Effector memory CD4-positive, alpha-beta T cell (primary cell): ENCODE data around the gene ADIG.

Source experiments
- DNase-seq, 3 donors: peaks; one replicate each; pipeline ENCODE4 v3.0.0-alpha.2; 2020
- H3K27ac ChIP-seq: 2 replicates; pipeline ENCODE4 v1.7.0; 2013; ENCODE audit warnings: mild to moderate bottlenecking, low read length, moderate library complexity; ENCODE audit not compliant: insufficient read depth, poor library complexity, severe bottlenecking
- H3K27me3 ChIP-seq: replicated peaks from 2 replicates; pipeline ENCODE4 v1.7.0; 2013; ENCODE audit warnings: mild to moderate bottlenecking, low read length; ENCODE audit not compliant: insufficient read depth, control insufficient read depth, poor library complexity, severe bottlenecking
- H3K36me3 ChIP-seq: 2 replicates; pipeline ENCODE4 v1.7.0; 2013; ENCODE audit warnings: mild to moderate bottlenecking, low read length, moderate library complexity; ENCODE audit not compliant: control insufficient read depth, insufficient read depth
- H3K4me1 ChIP-seq: 2 replicates; pipeline ENCODE4 v1.7.0; 2013; ENCODE audit warnings: low read length, mild to moderate bottlenecking; ENCODE audit not compliant: control insufficient read depth, insufficient read depth, poor library complexity, severe bottlenecking
- H3K4me3 ChIP-seq: 2 replicates; pipeline ENCODE4 v1.7.0; 2013; ENCODE audit warnings: low read length, low read depth, mild to moderate bottlenecking; ENCODE audit not compliant: insufficient read depth, poor library complexity, severe bottlenecking
- H3K9me3 ChIP-seq: 2 replicates; pipeline ENCODE4 v1.7.0; 2013; ENCODE audit warnings: mild to moderate bottlenecking, low read length, moderate library complexity; ENCODE audit not compliant: control insufficient read depth

Gene ADIG

DNA sequence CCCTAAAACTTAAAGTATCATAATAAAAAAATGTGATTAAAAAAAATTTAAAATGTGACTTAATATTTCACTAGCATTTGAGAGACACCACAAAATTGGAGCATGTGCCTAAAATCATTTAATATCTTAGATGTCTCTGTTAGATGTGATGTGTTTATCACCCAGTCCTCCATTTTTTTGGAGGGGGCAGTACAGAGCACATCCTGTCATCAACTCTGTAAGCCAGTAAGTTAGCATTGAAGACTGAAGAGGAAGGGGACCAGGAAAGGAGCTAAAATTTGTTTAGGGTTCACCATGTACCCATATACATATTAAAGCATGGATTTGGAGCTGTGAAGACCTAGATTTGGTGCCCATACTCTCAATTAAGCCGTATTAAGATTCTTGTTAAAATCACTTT, 30.7 kb upstream of the ADIG start:
- H3K27me3 ChIP-seq, result no peaks in the 10 kb centered on the region
- H3K36me3 ChIP-seq, result peaks cover 83% of the 10 kb centered on the region
- no peak for DNase-seq
- no peak overlapping the region for H3K4me3 ChIP-seq
- H3K9me3 ChIP-seq, result no peaks in the 10 kb centered on the region
- no peaks in the 10 kb centered on the region for H3K4me1 ChIP-seq
- no peak overlapping the region for H3K27ac ChIP-seq

DNA sequence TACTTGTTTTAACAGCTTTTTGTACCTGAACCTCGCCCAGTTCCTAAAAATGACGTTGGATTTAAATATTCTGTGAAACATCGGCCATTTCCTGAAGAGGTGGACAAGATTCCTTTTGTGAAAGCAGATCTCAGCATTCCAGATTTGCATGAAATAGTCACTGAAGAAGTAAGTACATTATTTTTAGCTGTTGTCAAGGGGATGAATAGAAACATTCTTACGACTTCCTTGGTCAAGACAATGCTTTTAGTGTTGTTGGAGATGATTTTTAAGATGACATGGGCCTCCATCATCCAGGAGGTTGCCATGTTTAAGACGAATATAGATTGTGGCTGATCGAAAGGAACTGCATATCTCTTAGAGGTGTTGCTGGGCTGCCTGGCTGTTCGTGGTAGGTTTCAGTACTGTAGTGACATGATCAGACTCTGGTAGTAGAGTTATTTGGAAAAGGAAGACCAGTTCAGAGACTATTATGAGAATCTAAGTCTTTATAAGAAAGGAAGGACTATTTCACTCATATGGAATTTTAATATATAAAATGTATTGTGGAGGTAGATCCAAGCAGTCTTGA, 29.9 kb upstream of the ADIG start:
- DNase-seq, result no peak
- H3K4me3 ChIP-seq, result no peak overlapping the region
- no peak overlapping the region for H3K27ac ChIP-seq

DNA sequence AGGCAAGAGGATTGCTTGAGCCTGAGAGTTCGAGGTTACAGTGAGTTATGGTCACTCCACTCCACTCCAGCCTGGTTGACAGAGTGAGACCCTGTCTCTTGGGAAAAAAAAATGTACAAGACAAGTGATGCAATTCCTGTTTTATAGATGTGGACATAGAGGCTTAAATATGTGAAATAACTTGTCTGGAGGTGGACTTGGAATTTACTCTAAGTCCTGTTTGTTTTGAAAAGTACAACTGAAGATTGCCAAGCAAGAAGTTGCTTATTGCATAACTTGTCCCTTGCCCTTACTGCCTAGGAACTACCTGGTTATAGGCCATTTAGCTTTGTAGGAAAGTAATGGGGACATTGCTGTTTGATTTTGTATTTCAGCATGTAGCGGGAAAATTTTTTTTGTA, 26.0 kb upstream of the ADIG start:
- Histone ChIP-seq H3K27me3 (no peaks in the 10 kb centered on the region), H3K27ac (no peak overlapping the region), H3K36me3 (peaks cover 86% of the 10 kb centered on the region), H3K4me3 (no peak overlapping the region), H3K4me1 (no peaks in the 10 kb centered on the region), H3K9me3 (no peaks in the 10 kb centered on the region)
- DNase-seq, result no peak

More for the DNA sequence above, 29.9 kb upstream of the ADIG start:
- H3K9me3 ChIP-seq, result no peaks in the 10 kb centered on the region
- H3K36me3 ChIP-seq, result peaks cover 82% of the 10 kb centered on the region
- H3K27me3 ChIP-seq, result no peaks in the 10 kb centered on the region
- no peaks in the 10 kb centered on the region for H3K4me1 ChIP-seq

DNA sequence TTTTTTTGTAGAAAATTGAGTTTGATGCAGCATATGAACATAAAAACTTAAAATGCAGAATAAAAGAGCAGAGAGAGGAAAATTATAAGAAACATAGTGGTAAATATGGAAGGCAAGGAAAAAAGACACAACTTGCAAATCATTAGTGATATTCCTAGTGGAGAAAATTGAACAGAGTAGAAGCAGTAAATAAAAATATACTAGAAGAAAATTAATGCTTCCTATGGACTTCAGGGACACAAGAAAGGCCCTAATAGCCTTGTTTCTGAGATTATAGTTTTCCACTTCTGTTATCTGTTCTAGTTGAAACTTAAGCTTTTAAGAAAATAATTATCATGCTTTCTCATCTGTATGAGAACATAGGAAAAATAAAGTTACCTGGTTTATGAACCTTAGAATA, 25.6 kb upstream of the ADIG start:
- Histone ChIP-seq H3K4me1 (no peaks in the 10 kb centered on the region), H3K4me3 (no peak overlapping the region), H3K36me3 (peaks cover 87% of the 10 kb centered on the region), H3K9me3 (no peaks in the 10 kb centered on the region), H3K27ac (no peak overlapping the region), H3K27me3 (no peaks in the 10 kb centered on the region)
- DNase-seq, result no peak

DNA sequence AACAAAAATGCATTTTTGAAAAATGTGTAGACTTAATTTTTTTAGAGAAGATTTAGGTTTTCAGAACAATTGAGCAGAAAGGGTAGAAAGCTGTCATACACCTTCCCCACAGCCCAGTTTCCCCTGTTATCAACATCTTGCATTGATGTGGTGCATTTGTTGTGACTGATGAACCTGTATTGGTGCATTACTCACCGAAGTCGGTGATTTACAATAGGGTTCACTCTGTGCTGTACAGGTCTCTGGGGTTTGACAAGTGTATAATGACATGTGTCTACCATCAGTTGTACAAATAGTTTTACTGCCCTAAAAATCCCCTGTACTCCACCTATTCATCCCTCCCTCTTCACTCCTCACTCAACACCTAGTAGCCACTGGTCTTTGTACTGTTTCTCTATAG, 23.8 kb upstream of the ADIG start:
- Histone ChIP-seq H3K4me1 (no peaks in the 10 kb centered on the region), H3K36me3 (peaks cover 81% of the 10 kb centered on the region), H3K27ac (no peak overlapping the region)

DNA sequence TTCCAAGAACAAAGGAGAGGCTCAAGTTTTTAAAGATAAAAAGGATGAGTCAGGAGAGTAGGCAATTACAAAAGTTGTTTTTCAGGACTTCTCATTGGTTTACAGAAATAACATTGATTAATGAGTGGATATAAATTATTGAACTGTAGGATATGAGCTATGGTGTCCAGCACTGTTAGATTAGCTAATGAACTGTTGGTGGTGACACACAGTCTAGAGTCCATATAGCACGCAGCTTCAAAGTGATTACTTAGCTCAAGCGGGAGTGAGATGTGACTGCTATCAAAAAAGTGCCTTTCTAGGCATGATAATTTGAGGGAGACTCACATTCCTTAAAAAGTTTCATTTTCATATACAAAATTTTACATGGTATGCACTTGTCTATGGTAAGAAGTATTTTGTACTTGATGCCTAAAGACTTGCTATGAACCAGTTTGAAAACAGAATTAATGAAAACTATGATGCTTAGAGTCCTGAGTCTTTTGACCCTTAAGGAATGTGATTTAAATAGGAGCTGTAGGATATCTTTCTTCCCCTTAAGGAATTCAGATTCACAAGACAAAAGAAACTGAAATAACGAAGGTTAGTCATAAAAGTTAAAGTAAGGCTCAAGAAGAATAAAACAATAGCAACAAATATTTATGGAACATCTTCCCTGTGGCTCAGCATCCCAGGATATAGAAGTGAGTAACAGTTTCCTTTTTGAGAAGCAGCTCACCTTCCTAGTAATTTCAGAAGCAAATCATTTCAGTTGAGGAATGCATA, 22.2 kb upstream of the ADIG start:
- Histone ChIP-seq H3K27ac (no peak overlapping the region), H3K4me3 (no peak overlapping the region), H3K4me1 (no peaks in the 10 kb centered on the region), H3K9me3 (no peaks in the 10 kb centered on the region), H3K27me3 (no peaks in the 10 kb centered on the region), H3K36me3 (peaks cover 81% of the 10 kb centered on the region)
- DNase-seq, result no peak

More for the DNA sequence above, 23.8 kb upstream of the ADIG start:
- DNase-seq, result no peak
- Histone ChIP-seq H3K27me3 (no peaks in the 10 kb centered on the region), H3K4me3 (no peak overlapping the region), H3K9me3 (no peaks in the 10 kb centered on the region)

DNA sequence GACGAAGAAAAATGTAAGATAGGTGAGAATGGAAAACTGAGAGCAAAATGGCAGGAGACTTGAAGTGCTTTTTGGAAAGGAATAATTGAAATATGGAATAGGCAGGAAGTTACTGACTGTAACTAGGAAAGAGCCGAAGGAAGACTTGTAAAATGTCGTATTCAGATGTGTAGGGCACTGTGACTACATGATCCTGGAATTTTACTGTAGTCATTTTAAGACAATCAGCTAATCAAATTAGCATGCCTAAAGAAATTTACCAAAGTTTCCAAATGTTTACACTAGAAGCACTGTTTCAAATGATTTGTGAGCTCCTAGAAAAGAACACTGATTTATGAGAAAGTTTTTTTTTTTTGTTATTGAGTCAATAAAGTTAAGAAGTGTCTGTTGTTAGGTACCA, 21.2 kb upstream of the ADIG start:
- H3K27me3 ChIP-seq, result no peaks in the 10 kb centered on the region
- H3K4me3 ChIP-seq, result no peak overlapping the region
- no peak overlapping the region for H3K27ac ChIP-seq
- no peak for DNase-seq
- H3K9me3 ChIP-seq, result no peaks in the 10 kb centered on the region
- H3K36me3 ChIP-seq, result peaks cover 81% of the 10 kb centered on the region
- no peaks in the 10 kb centered on the region for H3K4me1 ChIP-seq

DNA sequence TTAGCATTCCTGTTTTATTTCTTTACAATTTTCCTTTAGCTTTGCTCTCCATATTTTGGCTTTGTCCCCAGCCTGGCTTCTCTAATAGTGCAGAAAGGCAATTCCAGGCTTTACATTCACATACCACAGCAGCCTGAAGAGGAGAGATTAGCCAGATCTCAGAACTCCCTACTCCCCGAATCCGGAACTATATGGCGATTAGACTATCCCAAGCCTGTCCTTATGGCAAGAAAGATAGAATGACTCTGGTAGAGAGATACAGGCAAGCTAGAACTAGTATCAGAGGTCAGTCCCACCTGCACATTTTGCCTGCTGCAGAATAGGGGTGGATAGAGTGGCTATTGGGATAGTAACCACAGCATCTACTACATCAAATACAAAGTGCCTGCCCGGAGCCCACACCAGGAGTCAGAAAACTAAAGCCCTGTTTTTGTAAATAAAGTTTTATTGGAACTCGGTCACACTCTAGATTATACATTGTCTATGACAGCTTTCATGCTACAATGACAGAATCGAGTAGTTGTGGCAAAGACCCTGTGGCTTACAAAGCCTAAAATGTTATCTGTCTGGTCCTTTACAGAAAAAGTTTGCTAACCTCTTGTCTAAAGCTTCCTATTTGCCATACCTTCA, 17.1 kb upstream of the ADIG start:
- H3K4me1 ChIP-seq, result no peaks in the 10 kb centered on the region
- no peak overlapping the region for H3K27ac ChIP-seq
- no peaks in the 10 kb centered on the region for H3K27me3 ChIP-seq
- no peaks in the 10 kb centered on the region for H3K9me3 ChIP-seq
- H3K36me3 ChIP-seq, result peaks cover 81% of the 10 kb centered on the region
- DNase-seq, result no peak
- no peak overlapping the region for H3K4me3 ChIP-seq

DNA sequence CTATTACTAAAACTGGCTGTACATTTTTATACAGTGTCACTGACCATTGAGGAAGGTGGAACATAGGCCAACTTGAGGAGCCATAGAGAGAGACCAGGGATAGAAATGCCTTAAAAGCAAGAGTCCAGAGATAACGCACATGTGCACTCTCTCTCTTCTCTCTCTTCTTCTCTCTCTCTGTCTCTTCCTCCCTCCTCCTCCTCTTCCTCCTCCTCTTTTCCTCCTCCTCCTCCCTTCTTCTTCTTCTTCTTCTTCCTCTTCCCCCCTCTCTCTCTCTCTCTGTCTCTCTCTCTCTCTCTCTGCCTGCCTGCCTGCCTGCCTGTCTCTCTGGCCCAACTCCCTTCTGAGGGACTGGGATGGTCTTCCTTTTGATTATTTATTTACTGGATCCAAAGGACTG, 16.3 kb upstream of the ADIG start:
- Histone ChIP-seq H3K9me3 (no peaks in the 10 kb centered on the region), H3K27me3 (no peaks in the 10 kb centered on the region), H3K4me3 (no peak overlapping the region), H3K36me3 (peaks cover 78% of the 10 kb centered on the region), H3K27ac (no peak overlapping the region), H3K4me1 (no peaks in the 10 kb centered on the region)
- no peak for DNase-seq

DNA sequence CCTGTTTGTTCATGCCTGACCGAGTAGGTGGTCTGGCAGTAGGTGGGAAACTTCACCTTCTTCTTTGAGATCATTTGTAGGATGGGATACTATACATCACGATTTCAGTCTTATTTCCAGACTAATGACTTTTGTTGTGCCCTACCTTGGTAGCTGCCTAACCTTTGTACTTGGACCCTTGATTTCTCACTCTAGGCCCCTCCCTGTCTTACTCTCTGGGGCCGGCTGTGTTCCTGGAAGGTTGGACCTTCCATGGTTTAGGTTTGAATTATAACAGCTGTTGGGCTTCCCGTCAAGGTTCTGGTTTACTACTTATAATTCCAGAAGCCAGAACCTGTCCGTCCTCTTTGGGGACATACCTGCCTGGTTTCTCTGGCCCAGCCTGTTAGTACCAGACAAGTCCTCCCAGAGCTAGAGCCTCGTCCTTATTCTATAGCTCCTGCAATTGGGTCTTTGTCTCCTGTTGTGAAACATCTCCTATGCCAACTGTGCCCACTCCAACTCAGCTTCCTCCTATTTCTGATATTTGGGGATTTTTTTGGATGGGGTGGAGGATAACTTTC, 14.9 kb upstream of the ADIG start:
- no peaks in the 10 kb centered on the region for H3K27me3 ChIP-seq
- peaks cover 75% of the 10 kb centered on the region for H3K36me3 ChIP-seq
- H3K4me1 ChIP-seq, result no peaks in the 10 kb centered on the region
- no peaks in the 10 kb centered on the region for H3K9me3 ChIP-seq
- H3K27ac ChIP-seq, result no peak overlapping the region
- no peak overlapping the region for H3K4me3 ChIP-seq
- DNase-seq, result no peak
